Psoas muscle (tissue), 8 donors: Measurements from ENCODE around the gene HSD11B2. TPM values are rescaled to one million over a fixed set of nuclear protein-coding genes. Genes with fewer than 3 reads are reported as not detected.

ENCODE experiments used
- ATAC-seq, 4 donors: fragments of 200-7000 bp; cut with Tn5 transposase; one replicate each; pipeline ENCODE4 v1.9.1; 2020; ENCODE audit warnings: moderate library complexity in 3 of 4, mild to moderate bottlenecking in 2 of 4
- DNase-seq, 2 donors: peaks; one replicate each; pipeline ENCODE4 v3.0.0-alpha.2; 2020
- H3K27ac ChIP-seq: fragments of 200-600 bp; one replicate; pipeline ENCODE4 v1.8.0; 2022
- H3K27me3 ChIP-seq, 3 donors: fragments of 200-600 bp in 1 of 3; one replicate each; pipeline versions ENCODE4 v1.6.1 to v1.8.0; 2013 to 2022; ENCODE audit warnings: low read length in 2 of 3, mild to moderate bottlenecking in 2 of 3, moderate library complexity in 1 of 3; ENCODE audit not compliant: insufficient read depth in 3 of 3
- H3K36me3 ChIP-seq, 2 donors: fragments of 200-600 bp in 1 of 2; one replicate each; pipeline versions ENCODE4 v1.6.1 to v1.8.0; 2013 to 2022; ENCODE audit warnings: low read depth in 1 of 2, mild to moderate bottlenecking in 1 of 2, moderate library complexity in 1 of 2; ENCODE audit not compliant: insufficient read depth in 1 of 2
- H3K4me1 ChIP-seq: fragments of 200-600 bp; one replicate; pipeline ENCODE4 v1.8.0; 2022
- H3K4me3 ChIP-seq: fragments of 200-600 bp; one replicate; pipeline ENCODE4 v1.8.0; 2022; ENCODE audit warnings: mild to moderate bottlenecking
- H3K9me3 ChIP-seq: fragments of 200-600 bp; one replicate; pipeline ENCODE4 v1.8.0; 2022
- CTCF ChIP-seq: fragments of 200-600 bp; IDR thresholded peaks from one replicate; pipeline ENCODE4 v1.8.0; 2022; ENCODE audit warnings: antibody characterized with exemption
- WGBS, 3 donors: extraction: QIAGEN DNeasy Blood & Tissue Kit; methylation state at CpG; one replicate each; pipeline versions ENCODE4 v1.1.6 to v1.1.7; 2013; 5-methylcytosine and 5-hydroxymethylcytosine counted together
- intact Hi-C, 2 donors: fragments of 100-400 bp; cut with DNase I; formaldehyde crosslinking; loops; one replicate each; pipeline versions ENCODE4 v1.11.0 to v1.14.2; 2022
- polyA plus RNA-seq, 3 donors: library from polyadenylated mRNA; stranded (reverse); fragments of 200-250 nt; gene quantifications; one replicate each; pipeline ENCODE4 v1.2.3, GENCODE V29; 2013
- total RNA-seq, 4 donors: library from RNA; stranded (reverse); fragmentation: NEBNext Ultra II Directional in 2 of 4; extraction: Animal tissue kit (Norgen Biotek cat#: 25700) in 2 of 4; gene quantifications; one replicate each; pipeline versions ENCODE4 v1.2.1 to v1.2.4, GENCODE V29; 2021 to 2023
- donor health status: healthy with polysubstance abuse.
- donor health status: DM: no; HTN: no; CAD: no; lungs with moderate emphysema.
- donor health status: Bipolar disorder and iron deficiency.
- donor health status: healthy.
- donor health status: DM: yes; HTN: yes; CAD: no.
- donor health status: DM: no; HTN: no; CAD: no.
- donor health status: DM: no; HTN: no; CAD: no.
- donor health status: DM: yes; HTN: yes; CAD: no.

Gene HSD11B2
- total and polyA plus RNA-seq, 7 donors, result 0.11 to 0.71 (median 0.27) TPM

- H3K4me3 ChIP-seq, result no peak overlapping the region
- WGBS, 3 donors, result 66 to 91% (median 77%) methylated on average over 11 of the region's 11 CpGs
- no peak for DNase-seq
- intact Hi-C loops, result no loop called here
- H3K36me3 ChIP-seq, result no peaks in the 10 kb centered on the region
- H3K9me3 ChIP-seq, result no peaks in the 10 kb centered on the region
- H3K27ac ChIP-seq, result no peak overlapping the region
- peaks cover 65% of the 10 kb centered on the region for H3K4me1 ChIP-seq
- H3K27me3 ChIP-seq, result no peaks in the 10 kb centered on the region
- no peak for TF ChIP-seq CTCF
- no peak for ATAC-seq
These were observed 43.9 kb downstream of the HSD11B2 start for GRCh38 chr16:67474551-67475455.

DNA sequence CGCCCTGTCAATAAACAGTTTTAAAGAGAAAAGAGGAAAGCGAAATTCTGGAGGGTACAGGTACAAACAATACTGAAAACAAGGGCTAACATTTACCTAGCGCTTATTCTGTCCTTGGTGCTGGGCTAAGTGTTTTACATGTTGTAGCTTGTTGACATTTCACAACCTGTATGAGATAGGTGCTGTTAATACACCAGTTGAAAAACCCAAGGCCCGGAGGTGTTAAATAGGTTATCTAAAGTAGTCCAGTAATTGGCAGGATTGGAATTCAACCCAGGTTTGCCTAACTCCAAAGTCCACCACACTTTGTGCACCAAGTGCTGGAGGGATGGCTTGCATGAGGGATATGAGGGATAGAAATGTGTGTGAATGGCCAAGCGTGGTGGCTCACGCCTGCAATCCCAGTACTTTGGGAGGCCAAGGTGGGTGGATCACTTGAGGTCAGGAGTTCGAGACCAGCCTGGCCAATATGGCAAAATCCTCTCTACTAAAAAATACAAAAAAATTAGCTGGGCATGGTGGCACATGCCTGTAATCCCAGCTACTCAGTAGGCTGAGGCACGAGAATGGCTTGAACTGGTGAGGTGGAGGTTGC lies 47.1 kb downstream of the HSD11B2 start:
- no peak for ATAC-seq
- 93 to 96% (median 95%) methylated on average over 8 of the region's 8 CpGs for WGBS, 3 donors

GRCh38 chr16:67480833-67481560 lies 50.1 kb downstream of the HSD11B2 start, which contains the start of gene ATP6V0D1:
Gene ATP6V0D1 (minus strand): TSS chr16:67481157. CDS start chr16:67481086, 71 bp downstream.
- ATAC-seq, result peak; percentile 97 to 99 (median 98)
- Histone ChIP-seq H3K27ac (peak within 1 kb of the TSS; percentile 93), H3K9me3 (no peaks in the 10 kb centered on the region), H3K27me3 (no peaks in the 10 kb centered on the region), H3K4me1 (peaks cover 24% of the 10 kb centered on the region), H3K4me3 (peak within 1 kb of the TSS; percentile 93), H3K36me3 (peaks cover 0 to 11% of the 10 kb centered on the region in 2 donors)
- peak; percentile 89 for TF ChIP-seq CTCF
- 0 to 1% (median 0%) methylated on average over 55 to 57 of the region's 57 CpGs for WGBS, 3 donors
- intact Hi-C loops, result loop anchor here in 1 of 2 donors (5.0 kb wide), 1 partner anchor 36 kb away; no protein-coding TSS in a partner anchor
- DNase-seq, result peak; percentile 98 to 100

More for the DNA sequence above, 47.1 kb downstream of the HSD11B2 start:
- H3K9me3 ChIP-seq, result no peaks in the 10 kb centered on the region
- no peak overlapping the region for H3K4me3 ChIP-seq
- no peak for DNase-seq
- H3K36me3 ChIP-seq, result no peaks in the 10 kb centered on the region
- no peaks in the 10 kb centered on the region for H3K27me3 ChIP-seq
- TF ChIP-seq CTCF, result no peak
- H3K27ac ChIP-seq, result no peak overlapping the region
- H3K4me1 ChIP-seq, result peaks cover 40% of the 10 kb centered on the region
- intact Hi-C loops, result no loop called here

DNA sequence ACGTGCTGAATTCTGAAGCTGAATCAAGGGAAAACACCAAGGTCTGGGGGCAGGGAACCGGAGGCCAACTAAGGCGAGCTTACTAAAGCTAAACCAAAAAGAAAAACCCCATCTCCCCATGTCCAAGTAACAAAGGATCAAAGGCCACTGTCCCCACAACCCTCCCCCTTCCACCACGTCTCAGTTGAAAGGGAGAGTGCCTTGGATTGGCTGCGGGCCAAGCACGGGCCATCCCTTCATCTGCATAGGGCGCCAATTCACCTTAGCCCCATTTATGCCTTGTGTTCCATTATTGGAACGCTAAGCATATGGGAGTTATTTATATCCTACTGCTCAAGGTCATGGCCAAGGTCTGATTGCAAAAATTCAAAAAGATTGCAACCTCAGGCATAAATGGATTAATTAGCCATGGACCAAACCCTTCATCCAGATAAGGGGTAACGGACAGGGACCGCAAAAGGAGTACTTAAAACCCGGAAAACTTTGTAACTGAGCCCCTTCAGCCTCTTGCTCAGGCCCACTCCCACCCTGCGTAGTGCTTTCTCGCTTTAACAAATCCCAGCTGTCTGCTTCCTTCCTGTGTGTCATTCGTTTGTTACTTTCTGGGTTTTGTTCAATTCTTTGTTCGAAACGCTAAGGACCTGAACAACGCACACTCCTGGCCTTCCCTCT lies 50.8 kb downstream of the HSD11B2 start:
- peak overlapping the region; percentile 93 for H3K27ac ChIP-seq
- ATAC-seq (peak; percentile 9 to 33 (median 19)), DNase-seq (peak; percentile 60 to 75)
- no peaks in the 10 kb centered on the region for H3K9me3 ChIP-seq
- WGBS, 3 donors, result 14 to 21% (median 18%) methylated on average over 17 of the region's 17 CpGs
- intact Hi-C loops, result loop anchor here in 1 of 2 donors (5.0 kb wide), 1 partner anchor 36 kb away; no protein-coding TSS in a partner anchor
- no peak for TF ChIP-seq CTCF
- peak overlapping the region; percentile 93 for H3K4me3 ChIP-seq
- peaks cover 17% of the 10 kb centered on the region for H3K4me1 ChIP-seq
- H3K27me3 ChIP-seq, result no peaks in the 10 kb centered on the region
- peaks cover 0 to 11% of the 10 kb centered on the region in 2 donors for H3K36me3 ChIP-seq
